ENCODE data around the gene ZNF575. TPM values are rescaled to one million over a fixed set of nuclear protein-coding genes. Genes with fewer than 3 reads are reported as not detected.
A peak's percentile ranks its signal among the peaks of the same experiment; 100 is the strongest.

ZNF575 gene
- total and polyA plus RNA-seq, 2 donors (not counting 3 experiments of a cell fraction or from before 2014, with no cell fraction given) = 0.57 to 3.0 TPM

DNA sequence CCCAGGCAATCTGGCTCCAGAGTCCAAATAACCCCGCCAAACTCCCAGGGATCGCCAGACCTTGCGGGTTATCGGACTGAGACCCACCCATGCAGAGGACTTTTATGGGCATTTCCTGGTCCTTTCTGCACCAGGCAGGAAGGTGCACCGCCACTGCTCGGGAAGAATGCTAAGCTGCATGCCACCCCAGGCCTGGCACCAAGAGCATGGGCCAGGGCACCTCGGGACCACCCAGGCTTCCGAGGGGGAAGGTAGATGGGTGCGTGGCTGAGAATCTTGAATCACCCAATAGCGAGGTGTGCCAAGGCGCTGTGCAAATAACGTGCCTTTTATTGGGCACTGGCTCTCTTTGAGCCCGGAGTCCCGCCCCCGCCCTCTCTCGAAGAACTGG lies 422 bp upstream of the ZNF575 start:
- CTCF ChIA-PET = interaction anchor here (0.7 to 6.2 kb wide), 7 partner anchors 7 to 86 kb away, joined by 3 to 118 read pairs (median 18); partner anchors contain the start of genes IRGQ and ZNF576
- Histone ChIP-seq H2AFZ (ENCODE audit: low read depth, low read length) (peak overlapping the region; percentile 91), H3K4me1 (ENCODE audit: control insufficient read depth, extremely low read depth, insufficient read depth, low read length) (peaks cover 10% of the 10 kb centered on the region), H4K20me1 (replicated peaks; ENCODE audit: control insufficient read depth, extremely low read depth, insufficient read depth, low read length) (no peaks in the 10 kb centered on the region), H3K27ac (ENCODE audit: insufficient read depth, low read depth, low read length) (no peak overlapping the region), H3K9ac (replicated peaks; ENCODE audit: extremely low read depth, insufficient read depth, low read length) (peak overlapping the region; percentile 13), H3K4me3 (replicated peaks in 1 of 3; ENCODE audit: insufficient read depth in 1 of 3, low read depth in 1 of 3, low read length in 3 of 3) (peak overlapping the region; percentile 22 to 61 (median 31)), H3K4me2 (ENCODE audit: insufficient read depth, low read length) (peak overlapping the region; percentile 50), H3K9me3 (replicated peaks; ENCODE audit: control insufficient read depth, insufficient read depth, low read length) (no peaks in the 10 kb centered on the region), H3K79me2 (ENCODE audit: control insufficient read depth, insufficient read depth, low read length) (no peaks in the 10 kb centered on the region), H3K9me1 (replicated peaks; ENCODE audit: control insufficient read depth, extremely low read depth, insufficient read depth, low read length) (no peaks in the 10 kb centered on the region), H3K36me3 (ENCODE audit: control insufficient read depth in 2 of 2, extremely low read depth in 1 of 2, insufficient read depth in 2 of 2, low read length in 2 of 2) (no peaks in the 10 kb centered on the region), H3K27me3 (ENCODE audit: control insufficient read depth in 2 of 2, insufficient read depth in 2 of 2, low read length in 2 of 2) (no peaks in the 10 kb centered on the region)
- dilution Hi-C loops (cut with MboI; ENCODE audit: extremely low pct_ligation_motif_present, low sequenced_read_pairs) = no loop called here
- DNase-seq (ENCODE audit: low read depth, low spot score) (no peak), FAIRE-seq (no peak)
- POLR2A ChIA-PET = no interaction called here
- intact Hi-C loops (cut with micrococcal nuclease) = no loop called here
- no TSS peak for BruUV-seq (replicated peaks)
- no peak for TF ChIP-seq FOS (IDR thresholded peaks at IDR 0.05; ENCODE audit: borderline replicate concordance, insufficient read depth, low read length)
- peak; percentile 27 for TF ChIP-seq POLR2A (IDR thresholded peaks at IDR 0.05; ENCODE audit: low read depth, low read length)

DNA sequence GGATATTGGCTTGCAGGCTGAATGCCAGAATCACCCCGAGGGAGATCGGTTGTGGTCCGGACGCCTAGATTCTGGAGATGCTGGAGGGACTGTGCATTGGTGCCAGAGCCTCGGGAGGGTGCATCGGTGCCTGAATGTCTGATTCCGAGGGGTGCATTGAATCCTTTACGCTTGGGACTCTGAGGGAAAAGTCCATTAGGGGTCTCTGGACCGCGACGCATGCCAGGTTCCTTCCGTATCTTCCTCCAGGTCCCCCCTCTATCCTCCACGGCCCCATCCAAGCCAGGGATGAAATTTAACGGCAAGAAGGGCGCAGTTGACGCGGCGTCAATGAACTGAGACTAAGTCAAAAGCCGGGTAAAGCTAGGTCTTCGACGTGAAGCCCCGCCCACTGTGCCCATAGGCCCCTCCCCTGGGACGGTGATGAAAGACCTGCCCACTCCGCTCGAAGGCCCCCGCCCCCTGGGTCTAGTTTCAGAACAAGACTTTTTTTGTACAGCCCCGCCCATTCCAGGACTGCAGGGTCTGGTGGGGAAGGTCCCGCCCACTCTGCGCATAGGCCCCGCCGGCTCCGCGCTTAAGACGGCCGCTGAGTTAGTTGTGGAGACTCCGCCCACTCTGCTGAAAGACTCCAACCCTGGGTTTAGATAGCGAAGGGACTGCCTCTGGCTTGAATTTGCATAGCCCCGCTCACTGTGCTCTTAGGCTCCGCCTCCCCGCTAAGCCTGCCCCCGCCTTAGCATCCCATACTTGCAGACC lies 737 bp downstream of the ZNF575 start:
- intact Hi-C loops (cut with micrococcal nuclease) (loop anchor here (1.0 to 2.0 kb wide), 5 partner anchors 21 to 222 kb away; partner anchors contain the start of genes IRGQ, PINLYP, XRCC1 and ZNF576), dilution Hi-C loops (cut with MboI; ENCODE audit: extremely low pct_ligation_motif_present, low sequenced_read_pairs) (no loop called here)
- DNase-seq (ENCODE audit: low read depth, low spot score) (peak; percentile 100), FAIRE-seq (peak; percentile 97)
- H3K9me3 ChIP-seq (replicated peaks; ENCODE audit: control insufficient read depth, insufficient read depth, low read length) = no peaks in the 10 kb centered on the region
- BruUV-seq (replicated peaks) = no TSS peak
- H3K4me3 ChIP-seq (replicated peaks in 1 of 3; ENCODE audit: insufficient read depth in 1 of 3, low read depth in 1 of 3, low read length in 3 of 3) = peak overlapping the region; percentile 6 to 61 (median 31)
- H3K4me2 ChIP-seq (ENCODE audit: insufficient read depth, low read length) = peak overlapping the region; percentile 50
- H3K79me2 ChIP-seq (ENCODE audit: control insufficient read depth, insufficient read depth, low read length) = no peaks in the 10 kb centered on the region
- no peaks in the 10 kb centered on the region for H3K9me1 ChIP-seq (replicated peaks; ENCODE audit: control insufficient read depth, extremely low read depth, insufficient read depth, low read length)
- H3K36me3 ChIP-seq (ENCODE audit: control insufficient read depth in 2 of 2, extremely low read depth in 1 of 2, insufficient read depth in 2 of 2, low read length in 2 of 2) = no peaks in the 10 kb centered on the region
- H2AFZ ChIP-seq (ENCODE audit: low read depth, low read length) = peak overlapping the region; percentile 91
- TF ChIP-seq JUN (IDR thresholded peaks at IDR 0.05; ENCODE audit: borderline replicate concordance, insufficient read depth, insufficient read length, low read depth) (no peak), POLR2AphosphoS5 (IDR thresholded peaks at IDR 0.05; ENCODE audit: insufficient read depth, low read depth, low read length) (peak; percentile 39)
- no peaks in the 10 kb centered on the region for H3K27me3 ChIP-seq (ENCODE audit: control insufficient read depth in 2 of 2, insufficient read depth in 2 of 2, low read length in 2 of 2)
- peaks cover 10% of the 10 kb centered on the region for H3K4me1 ChIP-seq (ENCODE audit: control insufficient read depth, extremely low read depth, insufficient read depth, low read length)
- CTCF ChIA-PET = interaction anchor here (1.1 to 6.2 kb wide), 7 partner anchors 9 to 129 kb away, joined by 4 to 118 read pairs (median 18); partner anchors contain the start of genes IRGQ and ZNF576
- POLR2A ChIA-PET = interaction anchor here (0.6 to 1.3 kb wide), 2 partner anchors 9 to 401 kb away, joined by 3 read pairs; partner anchors contain the start of gene ZNF45
- no peaks in the 10 kb centered on the region for H4K20me1 ChIP-seq (replicated peaks; ENCODE audit: control insufficient read depth, extremely low read depth, insufficient read depth, low read length)
- H3K27ac ChIP-seq (ENCODE audit: insufficient read depth, low read depth, low read length) = peak overlapping the region; percentile 32
- no peak overlapping the region for H3K9ac ChIP-seq (replicated peaks; ENCODE audit: extremely low read depth, insufficient read depth, low read length)

All from endothelial cell of umbilical vein (primary cell).